Heart right ventricle (tissue), 16 donors: ENCODE results near the gene CUL5. TPM values are rescaled to one million over a fixed set of nuclear protein-coding genes. Genes with fewer than 3 reads are reported as not detected.
A peak's percentile ranks its signal among the peaks of the same experiment; 100 is the strongest.

Source experiments
- ATAC-seq, 8 donors: fragments of 200-7000 bp; cut with Tn5 transposase; one replicate each; pipeline ENCODE4 v1.9.1; 2020; ENCODE audit warnings: mild to moderate bottlenecking in 8 of 8, moderate library complexity in 8 of 8, moderate number of reproducible peaks in 1 of 8
- DNase-seq, 2 donors: peaks; one replicate each; pipeline ENCODE4 v3.0.0-alpha.2; 2020
- H3K27ac ChIP-seq, 10 donors: fragments of 200-600 bp; sonication (generic) in 2 of 10; one replicate each; pipeline versions ENCODE4 v1.5.0 to v1.8.0; 2020 to 2022; ENCODE audit warnings: mild to moderate bottlenecking in 3 of 10
- H3K27me3 ChIP-seq, 7 donors: fragments of 200-600 bp; one replicate each; pipeline ENCODE4 v1.8.0; 2021 to 2022; ENCODE audit warnings: mild to moderate bottlenecking in 2 of 7
- H3K36me3 ChIP-seq, 9 donors: fragments of 200-600 bp; sonication (generic) in 1 of 9; one replicate each; pipeline versions ENCODE4 v1.5.0 to v1.8.0; 2020 to 2022; ENCODE audit warnings: mild to moderate bottlenecking in 2 of 9
- H3K4me1 ChIP-seq, 9 donors: fragments of 200-600 bp; sonication (generic) in 1 of 9; one replicate each; pipeline versions ENCODE4 v1.5.0 to v1.8.0; 2020 to 2022; ENCODE audit warnings: mild to moderate bottlenecking in 4 of 9
- H3K4me3 ChIP-seq, 10 donors: fragments of 200-600 bp; sonication (generic) in 2 of 10; one replicate each; pipeline versions ENCODE4 v1.5.0 to v1.8.0; 2020 to 2022; ENCODE audit warnings: mild to moderate bottlenecking in 7 of 10, moderate library complexity in 2 of 10
- H3K9me3 ChIP-seq, 11 donors: fragments of 200-600 bp in 10 of 11; sonication (generic) in 2 of 11; one replicate each; pipeline versions ENCODE4 v1.5.0 to v1.8.0; 2013 to 2022; ENCODE audit warnings: mild to moderate bottlenecking in 2 of 11, control low read depth in 1 of 11, moderate library complexity in 1 of 11
- WGBS, 2 donors: extraction: QIAGEN DNeasy Blood & Tissue Kit; methylation state at CpG; one replicate each; pipeline ENCODE4 v1.1.7; 2013; ENCODE audit warnings: inconsistent platforms in 1 of 2; 5-methylcytosine and 5-hydroxymethylcytosine counted together
- intact Hi-C, 10 donors: fragments of 100-400 bp; cut with DNase I; formaldehyde crosslinking; loops; one replicate each; pipeline versions ENCODE4 v1.11.1 to v1.14.2; 2022
- polyA plus RNA-seq, 2 donors: library from polyadenylated mRNA; stranded (reverse); fragments of 200-250 nt; gene quantifications; one replicate each; pipeline ENCODE4 v1.2.3, GENCODE V29; 2013
- total RNA-seq, 10 donors: library from RNA; stranded (reverse); fragmentation: NEBNext Ultra II Directional in 3 of 10; extraction: Animal tissue kit (Norgen Biotek cat#: 25700) in 3 of 10; gene quantifications; one replicate each; pipeline versions ENCODE4 v1.2.1 to v1.2.4, GENCODE V29; 2021 to 2023
- TF ChIP-seq, protein P1 (sequence below), 9 donors: fragments of 200-600 bp; sonication (generic) in 2 of 9; IDR thresholded peaks; one replicate each; pipeline versions ENCODE4 v1.5.0 to v1.8.0; 2021 to 2022; ENCODE audit warnings: antibody characterized with exemption in 9 of 9, mild to moderate bottlenecking in 5 of 9, moderate library complexity in 1 of 9
- donor health status: Arrhythmogenic right ventricular cardiomyopathy.
- donor health status: ischemic (EF 13 %, LVEDD 7.1; RV severe dilation, severe dysfunction).
- donor health status: healthy with polysubstance abuse.
- donor health status: DM: no; HTN: yes; CAD: no.
- donor health status: DM: no; HTN: no; CAD: no.
- donor health status: ischemic (EF 25% LVEDD 6.9; RV normal size, moderate dysfunction).
- donor health status: ischemic (EF 25% LVEDD 5.7; RV mildly dilated, moderate dysfunction).
- donor health status: healthy.
- donor health status: DM: yes; HTN: yes; CAD: no.
- donor health status: Ischemic cardiomyopathy.
- donor health status: ischemic (EF 35%, LVEDD 5.7; RV mildly dilated, moderate dysfunction).
- donor health status: nonischemic (EF 11% LVEDD 7.7; RV severe dilation, severe dysfunction).
- donor health status: DM: yes; HTN: yes; CAD: no.
- donor health status: PGD.
- donor health status: ischemic (EF 29% LVEDD 5.4; RV normal size, mild dysfunction).
- donor health status: nonischemic (EF 23%, LVEDD 6.1; RV moderate dilation, normal function).

CUL5 gene
- total and polyA plus RNA-seq, 12 donors: 5.9 to 51.3 (median 39.4) TPM

DNA sequence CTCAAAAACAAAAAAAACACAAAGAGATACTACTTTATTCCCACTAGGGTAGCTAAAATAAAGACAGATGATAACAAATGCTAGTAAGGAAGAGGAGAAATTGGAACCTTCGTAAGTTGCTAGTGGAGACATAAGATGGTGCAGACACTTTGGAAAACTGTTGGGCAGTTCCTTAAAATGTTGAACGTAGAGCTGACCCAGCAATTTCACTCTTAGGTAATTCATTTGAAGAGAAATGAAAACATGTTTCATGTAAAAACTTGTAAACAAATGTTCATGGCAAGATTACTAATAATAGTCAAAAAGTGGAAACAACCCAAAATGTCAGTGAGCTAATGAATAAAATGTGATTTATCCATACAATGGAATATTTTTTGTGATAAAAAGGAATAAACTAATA lies 83.4 kb downstream of the CUL5 start:
- TF ChIP-seq, protein P1, sequence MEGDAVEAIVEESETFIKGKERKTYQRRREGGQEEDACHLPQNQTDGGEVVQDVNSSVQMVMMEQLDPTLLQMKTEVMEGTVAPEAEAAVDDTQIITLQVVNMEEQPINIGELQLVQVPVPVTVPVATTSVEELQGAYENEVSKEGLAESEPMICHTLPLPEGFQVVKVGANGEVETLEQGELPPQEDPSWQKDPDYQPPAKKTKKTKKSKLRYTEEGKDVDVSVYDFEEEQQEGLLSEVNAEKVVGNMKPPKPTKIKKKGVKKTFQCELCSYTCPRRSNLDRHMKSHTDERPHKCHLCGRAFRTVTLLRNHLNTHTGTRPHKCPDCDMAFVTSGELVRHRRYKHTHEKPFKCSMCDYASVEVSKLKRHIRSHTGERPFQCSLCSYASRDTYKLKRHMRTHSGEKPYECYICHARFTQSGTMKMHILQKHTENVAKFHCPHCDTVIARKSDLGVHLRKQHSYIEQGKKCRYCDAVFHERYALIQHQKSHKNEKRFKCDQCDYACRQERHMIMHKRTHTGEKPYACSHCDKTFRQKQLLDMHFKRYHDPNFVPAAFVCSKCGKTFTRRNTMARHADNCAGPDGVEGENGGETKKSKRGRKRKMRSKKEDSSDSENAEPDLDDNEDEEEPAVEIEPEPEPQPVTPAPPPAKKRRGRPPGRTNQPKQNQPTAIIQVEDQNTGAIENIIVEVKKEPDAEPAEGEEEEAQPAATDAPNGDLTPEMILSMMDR (IDR thresholded peaks at IDR 0.05): no peak
- no peaks in the 10 kb centered on the region for H3K9me3 ChIP-seq
- intact Hi-C loops: loop anchor here in 1 of 10 donors (10.0 kb wide), 1 partner anchor 63 kb away; no protein-coding TSS in a partner anchor
- no peak overlapping the region for H3K4me3 ChIP-seq
- H3K4me1 ChIP-seq: peaks cover 0 to 8% (median 0%) of the 10 kb centered on the region in 9 donors
- H3K27ac ChIP-seq: no peak overlapping the region
- 47 to 48% methylated on average over 2 of the region's 2 CpGs for WGBS, 2 donors
- peaks cover 0 to 88% (median 24%) of the 10 kb centered on the region in 9 donors for H3K36me3 ChIP-seq
- DNase-seq: no peak
- ATAC-seq: no peak
- H3K27me3 ChIP-seq: no peaks in the 10 kb centered on the region

DNA sequence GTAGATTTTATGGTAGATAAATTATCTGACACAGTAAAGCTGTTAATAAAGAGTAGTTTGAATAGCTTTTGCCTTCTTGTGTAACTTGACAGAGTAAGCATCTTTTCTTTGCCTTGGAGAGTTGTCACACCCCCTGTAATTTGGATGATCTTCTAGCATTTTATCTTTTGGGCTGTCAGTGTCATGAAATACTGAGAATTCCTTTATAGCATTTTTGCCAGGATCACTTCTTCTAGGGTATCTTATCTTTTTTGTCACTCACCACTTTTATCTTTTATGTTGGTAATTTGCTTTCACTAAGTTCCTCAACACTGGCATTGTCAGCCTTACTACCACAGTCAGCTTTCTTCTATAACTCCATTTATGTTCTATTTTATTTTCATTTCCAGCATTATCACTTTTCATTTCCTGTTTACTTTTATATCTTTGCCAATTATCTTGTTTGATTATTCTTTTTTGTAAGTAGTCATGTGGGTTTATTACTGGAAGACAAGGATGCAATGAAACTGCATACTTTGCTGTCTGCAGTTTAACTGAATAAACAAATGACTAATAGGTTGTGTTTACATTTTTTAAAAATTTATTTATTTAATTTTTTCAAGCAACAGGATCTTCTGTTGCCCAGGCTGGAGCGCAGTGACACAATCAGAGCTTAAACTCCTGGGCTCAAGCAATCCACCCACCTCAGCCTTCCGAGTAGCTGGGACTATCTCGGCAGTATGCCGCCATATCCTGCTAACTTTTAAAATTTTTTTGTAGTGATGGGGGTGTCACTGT lies 84.6 kb downstream of the CUL5 start:
- DNase-seq: no peak
- WGBS, 2 donors: 91 to 94% methylated on average over 4 of the region's 4 CpGs
- H3K9me3 ChIP-seq: no peaks in the 10 kb centered on the region
- H3K27me3 ChIP-seq: no peaks in the 10 kb centered on the region
- TF ChIP-seq, protein P1 (IDR thresholded peaks at IDR 0.05): no peak
- no peak overlapping the region for H3K4me3 ChIP-seq
- no peak overlapping the region for H3K27ac ChIP-seq
- H3K4me1 ChIP-seq: peaks cover 0 to 8% (median 0%) of the 10 kb centered on the region in 9 donors
- ATAC-seq: no peak
- H3K36me3 ChIP-seq: peaks cover 0 to 96% (median 35%) of the 10 kb centered on the region in 9 donors
- intact Hi-C loops: loop anchor here in 1 of 10 donors (10.0 kb wide), 1 partner anchor 61 kb away; no protein-coding TSS in a partner anchor

DNA sequence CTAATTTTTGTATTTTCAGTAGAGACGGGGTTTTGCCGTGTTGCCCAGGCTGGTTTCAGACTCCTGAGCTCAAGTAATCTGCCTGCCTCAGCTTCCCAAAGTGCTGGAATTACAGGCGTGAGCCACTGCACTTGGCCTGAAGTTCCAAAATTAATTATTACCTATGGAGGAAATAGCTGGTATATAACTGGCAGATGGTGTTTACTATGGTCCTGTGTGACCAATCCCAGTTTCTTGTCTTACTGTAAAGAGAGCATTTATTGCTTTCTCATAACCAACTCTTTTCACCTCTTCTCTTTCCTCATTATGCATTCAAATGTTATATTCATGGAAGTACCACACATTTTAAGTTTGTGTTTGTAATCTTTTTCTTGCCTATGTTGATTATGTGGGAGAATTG lies 88.5 kb downstream of the CUL5 start:
- WGBS, 2 donors: 94 to 96% methylated on average over 3 of the region's 3 CpGs
- Histone ChIP-seq H3K36me3 (peaks cover 0 to 99% (median 45%) of the 10 kb centered on the region in 9 donors), H3K27ac (no peak overlapping the region), H3K4me1 (peaks cover 0 to 10% (median 0%) of the 10 kb centered on the region in 9 donors), H3K4me3 (no peak overlapping the region), H3K9me3 (no peaks in the 10 kb centered on the region), H3K27me3 (no peaks in the 10 kb centered on the region)
- TF ChIP-seq, protein P1 (IDR thresholded peaks at IDR 0.05): no peak
- DNase-seq (no peak), ATAC-seq (no peak)
- intact Hi-C loops: loop anchor here in 1 of 10 donors (10.0 kb wide), 1 partner anchor 58 kb away; no protein-coding TSS in a partner anchor

DNA sequence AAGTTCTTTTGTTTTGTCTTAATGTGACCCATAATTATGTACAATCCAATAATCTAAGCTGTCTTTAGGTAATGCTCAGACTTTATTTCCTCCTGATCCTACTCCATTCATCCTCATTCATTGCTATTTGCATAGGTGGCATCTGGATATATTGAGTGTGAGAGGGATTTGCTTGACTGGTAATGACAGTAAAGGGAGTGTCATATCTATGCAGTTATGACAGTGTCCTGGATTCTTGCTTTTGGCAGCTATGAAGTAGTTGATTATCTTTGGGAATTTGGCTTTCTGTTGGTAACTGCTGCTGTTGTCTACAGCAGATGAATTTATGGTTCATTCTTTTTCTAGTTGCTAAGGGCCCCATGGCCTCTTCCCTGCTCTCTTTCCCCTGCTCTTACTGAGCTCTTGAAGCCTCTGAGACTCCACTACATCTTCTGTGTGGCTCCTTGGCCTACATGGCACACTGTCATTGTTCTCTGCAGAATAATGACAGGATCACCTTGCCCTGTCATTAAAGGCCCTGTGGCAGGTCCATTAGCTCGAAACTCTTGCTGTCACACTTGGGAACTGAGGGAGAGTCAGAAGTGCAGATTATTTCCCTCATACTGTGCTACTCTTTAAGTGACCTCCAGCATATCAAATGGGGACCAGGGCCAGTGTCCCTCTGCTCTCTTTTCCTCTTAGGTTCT lies 92.5 kb downstream of the CUL5 start:
- ATAC-seq (peak in 5 of 8 donors; percentile 53 to 74 (median 73)), DNase-seq (no peak)
- TF ChIP-seq, protein P1 (IDR thresholded peaks at IDR 0.05): no peak
- peak overlapping the region in 8 of 10 donors; percentile 6 to 75 (median 40) for H3K27ac ChIP-seq
- H3K4me1 ChIP-seq: peaks cover 0 to 10% (median 0%) of the 10 kb centered on the region in 9 donors
- H3K4me3 ChIP-seq: no peak overlapping the region
- no peaks in the 10 kb centered on the region for H3K9me3 ChIP-seq
- intact Hi-C loops: no loop called here
- 46 to 74% methylated on average over 1 of the region's 1 CpG for WGBS, 2 donors
- H3K27me3 ChIP-seq: no peaks in the 10 kb centered on the region
- peaks cover 0 to 100% (median 40%) of the 10 kb centered on the region in 9 donors for H3K36me3 ChIP-seq
